A673 (cell line): ENCODE data around the gene DPM3. TPM values are rescaled to one million over a fixed set of nuclear protein-coding genes. Genes with fewer than 3 reads are reported as not detected.
"Not testable (repeated sequence)": the region's sequence is repeated elsewhere in the genome, so short reads cannot be mapped to it uniquely, and the experiment has no call there.

Source experiments
- BruUV-seq: library from RNA; stranded (reverse); fragments of 400-500 nt; replicated peaks from 2 replicates; lab custom pipeline; 2021; lab: Mats Ljungman, UMichigan
- CTCF ChIA-PET: fragments of 300-600 bp; sonication (Branson Sonifier 250); formaldehyde crosslinking; loops from one replicate; lab custom pipeline; 2022; ENCODE audit warnings: antibody characterized with exemption; lab: Charles Lee
- POLR2A ChIA-PET: fragments of 300-600 bp; sonication (Branson Sonifier 250); formaldehyde crosslinking; loops from one replicate; lab custom pipeline; 2022; ENCODE audit warnings: antibody characterized with exemption; ENCODE audit not compliant: low non-redundant PET; lab: Charles Lee
- DNase-seq: peaks from one replicate; pipeline ENCODE4 v3.0.0-alpha.2; 2015; ENCODE audit warnings: low spot score
- H3K27ac ChIP-seq: fragments of 200-600 bp; sonication (generic); 2 replicates; pipeline ENCODE4 v1.5.1; 2016; ENCODE audit warnings: mixed run types, low read depth, mild to moderate bottlenecking, mixed read lengths, antibody characterized with exemption, low read length; ENCODE audit not compliant: poor library complexity, severe bottlenecking
- H3K27me3 ChIP-seq: fragments of 200-600 bp; sonication (generic); replicated peaks from 2 replicates; pipeline ENCODE4 v1.6.1; 2017; ENCODE audit warnings: mixed run types, low read depth, mild to moderate bottlenecking, mixed read lengths, antibody characterized with exemption, low read length; ENCODE audit not compliant: insufficient read depth, poor library complexity
- H3K36me3 ChIP-seq: fragments of 200-600 bp; sonication (generic); 2 replicates; pipeline ENCODE4 v1.6.1; 2016; ENCODE audit warnings: mixed run types, mild to moderate bottlenecking, mixed read lengths, antibody characterized with exemption, low read length; ENCODE audit not compliant: insufficient read depth, poor library complexity, severe bottlenecking
- H3K4me1 ChIP-seq: fragments of 200-600 bp; sonication (generic); 2 replicates; pipeline ENCODE4 v1.6.1; 2017; ENCODE audit warnings: mixed run types, mild to moderate bottlenecking, mixed read lengths, antibody characterized with exemption, low read length; ENCODE audit not compliant: insufficient read depth, poor library complexity, severe bottlenecking
- H3K4me3 ChIP-seq: fragments of 200-600 bp; sonication (generic); 2 replicates; pipeline ENCODE4 v1.5.1; 2016; ENCODE audit warnings: low read depth, mixed run types, mild to moderate bottlenecking, mixed read lengths, low read length; ENCODE audit not compliant: poor library complexity, severe bottlenecking
- H3K9me3 ChIP-seq: fragments of 200-600 bp; sonication (generic); 2 replicates; pipeline ENCODE4 v1.6.1; 2016; ENCODE audit warnings: mixed run types, low read depth, mild to moderate bottlenecking, mixed read lengths, antibody characterized with exemption, low read length; ENCODE audit not compliant: poor library complexity, severe bottlenecking
- CTCF ChIP-seq: fragments of 300-800, 200-600 bp; sonication (generic); conservative IDR thresholded peaks from 2 replicates; pipeline ENCODE4 v1.5.1; 2017; ENCODE audit warnings: low read depth, mild to moderate bottlenecking, antibody characterized with exemption, low read length, moderate library complexity, mixed read lengths
- EZH2 ChIP-seq: fragments of 200-600 bp; sonication (generic); IDR thresholded peaks from 2 replicates; pipeline ENCODE4 v1.6.1; 2017; ENCODE audit warnings: borderline replicate concordance, low read depth, mild to moderate bottlenecking, mixed read lengths, antibody characterized with exemption, low read length; ENCODE audit not compliant: poor library complexity, severe bottlenecking
- intact Hi-C: fragments of 100-400 bp; cut with micrococcal nuclease; formaldehyde crosslinking; loops from one replicate; pipeline ENCODE4 v1.10.0; 2022; ENCODE audit not compliant: unreplicated experiment
- total RNA-seq: library from RNA; stranded (reverse); gene quantifications from 2 replicates; pipeline ENCODE4 v1.2.3, GENCODE V29; 2021

DPM3 gene
- total RNA-seq, 1 experiment from 2014 or later, result 34.0 TPM

DNA sequence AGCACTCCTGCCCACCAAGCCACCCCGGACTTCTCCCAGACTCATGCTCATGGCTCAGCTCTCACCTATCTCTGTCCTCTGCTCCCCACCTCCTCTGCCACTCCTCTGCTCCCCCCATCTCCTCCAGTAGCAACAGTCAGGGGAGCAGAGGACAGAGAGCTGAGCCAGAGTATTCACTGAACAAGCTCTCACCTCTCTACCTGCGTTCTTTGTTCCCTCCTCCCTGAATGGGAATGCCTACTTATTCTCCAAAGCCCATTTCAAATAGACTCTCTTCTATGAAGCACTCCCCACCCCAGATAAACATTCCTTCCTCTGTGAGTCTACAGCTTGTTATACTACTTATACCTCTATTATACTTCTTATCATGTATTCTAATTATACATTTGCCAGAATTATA is 19.1 kb downstream of the DPM3 start:
- BruUV-seq, result no TSS peak
- CTCF ChIA-PET, result no interaction called here
- no peak for DNase-seq
- POLR2A ChIA-PET, result no interaction called here
- Histone ChIP-seq H3K4me3 (no peak overlapping the region), H3K36me3 (no peaks in the 10 kb centered on the region), H3K9me3 (no peaks in the 10 kb centered on the region), H3K27ac (no peak overlapping the region), H3K27me3 (no peaks in the 10 kb centered on the region), H3K4me1 (no peaks in the 10 kb centered on the region)
- intact Hi-C loops, result no loop called here
- TF ChIP-seq EZH2 (no peak), CTCF (no peak)

GRCh38 chr1:155120253-155120652 is 20.1 kb downstream of the DPM3 start:
- H3K27me3 ChIP-seq, result no peaks in the 10 kb centered on the region
- intact Hi-C loops, result no loop called here

DNA sequence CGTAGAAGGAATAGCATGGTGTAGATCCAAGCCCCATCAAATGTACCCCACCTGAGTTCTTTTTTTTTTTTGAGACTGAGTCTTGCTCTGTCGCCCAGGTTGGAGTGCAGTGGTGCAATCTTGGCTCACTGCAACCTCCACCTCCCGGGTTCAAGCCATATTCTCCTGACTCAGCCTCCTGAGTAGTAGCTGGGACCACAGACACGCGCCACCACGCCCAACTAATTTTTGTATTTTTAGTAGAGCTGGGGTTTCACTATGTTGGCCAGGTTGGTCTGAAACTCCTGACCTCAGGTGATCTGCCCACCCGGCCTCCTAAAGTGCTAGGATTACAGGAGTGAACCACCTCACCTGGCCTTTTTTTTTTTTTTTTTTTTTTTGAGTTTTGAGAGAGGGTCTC is 22.2 kb downstream of the DPM3 start:
- DNase-seq, POLR2A ChIA-PET, H3K27me3 ChIP-seq, H3K4me1 ChIP-seq, intact Hi-C loops, H3K4me3 ChIP-seq, CTCF ChIA-PET, BruUV-seq, H3K9me3 ChIP-seq, H3K27ac ChIP-seq, H3K36me3 ChIP-seq: not testable (repeated sequence)

More at GRCh38 chr1:155120253-155120652, 20.1 kb downstream of the DPM3 start:
- BruUV-seq, result no TSS peak
- CTCF ChIA-PET, result no interaction called here
- no peak for TF ChIP-seq CTCF
- no peak for TF ChIP-seq EZH2
- Histone ChIP-seq H3K36me3 (no peaks in the 10 kb centered on the region), H3K27ac (no peak overlapping the region), H3K4me3 (no peak overlapping the region), H3K9me3 (no peaks in the 10 kb centered on the region), H3K4me1 (no peaks in the 10 kb centered on the region)
- POLR2A ChIA-PET, result no interaction called here
- DNase-seq, result no peak

- TF ChIP-seq CTCF (no peak), EZH2 (no peak)
- BruUV-seq, result no TSS peak
- H3K36me3 ChIP-seq, result no peaks in the 10 kb centered on the region
- ChIA-PET CTCF (interaction anchor here (0.7 kb wide), 1 partner anchor 39 kb away, joined by 6 read pairs; the partner anchor contains the start of gene EFNA3), POLR2A (interaction anchor here (0.7 kb wide), 1 partner anchor 26 kb away, joined by 6 read pairs; no protein-coding TSS in a partner anchor)
- H3K27ac ChIP-seq, result no peak overlapping the region
- H3K4me1 ChIP-seq, result no peaks in the 10 kb centered on the region
- DNase-seq, result no peak
- H3K9me3 ChIP-seq, result no peaks in the 10 kb centered on the region
- H3K27me3 ChIP-seq, result no peaks in the 10 kb centered on the region
- intact Hi-C loops, result no loop called here
- H3K4me3 ChIP-seq, result no peak overlapping the region
Measured at GRCh38 chr1:155117610-155118009, 22.7 kb downstream of the DPM3 start.
